GM20000 (cell line): ENCODE measurements around the gene C19orf12.

ENCODE experiments used
- DNase-seq: peaks from one replicate; pipeline ENCODE4 v3.0.0; 2012; ENCODE audit warnings: low spot score
- CTCF ChIP-seq: IDR thresholded peaks from 2 replicates; pipeline ENCODE4 v1.5.1; 2012; ENCODE audit warnings: mild to moderate bottlenecking, control low read depth; ENCODE audit errors: extremely low read depth, missing control alignments

C19orf12 gene

GRCh38 chr19:29678484-29679106 lies 36.5 kb downstream of the C19orf12 start:
- TF ChIP-seq CTCF: no peak
- DNase-seq: no peak

GRCh38 chr19:29677001-29677817 lies 37.9 kb downstream of the C19orf12 start:
- no peak for DNase-seq
- no peak for TF ChIP-seq CTCF

- DNase-seq: no peak
- no peak for TF ChIP-seq CTCF
Observed at GRCh38 chr19:29676586-29676985, 38.5 kb downstream of the C19orf12 start.

- no peak for DNase-seq
- TF ChIP-seq CTCF: no peak
Observed at GRCh38 chr19:29675650-29676186, 39.3 kb downstream of the C19orf12 start.

- no peak for DNase-seq
- TF ChIP-seq CTCF: no peak
Observed at GRCh38 chr19:29675120-29675649, 39.9 kb downstream of the C19orf12 start.

GRCh38 chr19:29674374-29675119 lies 40.5 kb downstream of the C19orf12 start:
- DNase-seq: no peak
- TF ChIP-seq CTCF: no peak
